CD4-positive, alpha-beta T cell treated with Interleukin-4 for 1 hour (primary cell): ENCODE measurements around the gene CPZ.

ENCODE experiments used
- DNase-seq, 2 donors: peaks; one replicate each; pipeline ENCODE4 v3.0.0-alpha.2; 2020 to 2022

The CPZ gene

DNA sequence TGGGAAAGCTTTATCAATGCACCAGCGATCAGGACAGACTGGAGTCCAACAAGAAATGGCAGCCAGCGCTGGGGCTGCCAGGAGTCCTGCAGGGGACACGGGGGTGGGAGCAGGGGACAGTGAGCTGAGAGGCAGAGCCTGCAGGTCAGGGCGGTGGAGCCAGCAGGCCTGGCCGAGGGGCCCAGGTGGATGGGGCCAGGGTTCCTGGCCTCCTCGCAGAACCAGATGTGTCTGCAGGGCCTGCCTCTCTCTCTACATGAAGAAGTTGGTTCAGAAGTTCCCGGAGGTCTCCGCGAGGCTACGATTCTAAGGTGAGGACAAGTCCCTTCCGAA, 63.6 kb downstream of the CPZ start:
- no peak for DNase-seq

DNA sequence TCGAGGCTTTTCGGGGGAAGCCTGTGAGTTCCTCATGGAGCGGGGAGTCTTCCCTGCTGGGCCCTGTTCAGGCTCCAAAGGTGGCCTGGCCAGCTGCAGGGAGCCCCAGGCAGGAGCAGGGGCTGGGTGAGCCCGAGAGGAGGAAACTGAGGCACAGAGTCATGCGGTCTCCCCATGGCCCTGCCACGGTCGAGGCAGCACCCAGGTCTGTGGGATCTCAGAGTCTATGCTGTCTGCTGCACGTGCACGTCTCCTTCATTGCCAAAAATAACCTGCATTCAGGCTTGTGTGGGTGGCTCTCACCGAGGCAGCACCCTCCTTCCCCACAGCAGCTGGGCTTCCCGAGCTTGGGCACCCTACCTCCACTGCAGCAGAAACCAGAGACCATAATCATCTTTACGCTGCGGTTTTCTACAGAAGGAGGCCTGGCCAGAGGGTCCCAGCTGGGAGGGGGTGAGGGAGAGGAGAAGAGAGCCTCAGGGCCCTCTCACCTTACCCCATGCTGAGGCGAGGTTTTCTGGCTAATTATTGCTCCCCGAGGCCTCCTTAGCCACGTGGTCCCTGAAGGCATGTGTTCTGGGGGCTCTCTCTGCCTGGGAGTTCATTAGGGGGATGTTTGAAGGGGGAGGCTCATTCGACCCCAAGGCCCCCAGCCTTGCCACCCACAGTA, 64.3 kb downstream of the CPZ start:
- DNase-seq: no peak

DNA sequence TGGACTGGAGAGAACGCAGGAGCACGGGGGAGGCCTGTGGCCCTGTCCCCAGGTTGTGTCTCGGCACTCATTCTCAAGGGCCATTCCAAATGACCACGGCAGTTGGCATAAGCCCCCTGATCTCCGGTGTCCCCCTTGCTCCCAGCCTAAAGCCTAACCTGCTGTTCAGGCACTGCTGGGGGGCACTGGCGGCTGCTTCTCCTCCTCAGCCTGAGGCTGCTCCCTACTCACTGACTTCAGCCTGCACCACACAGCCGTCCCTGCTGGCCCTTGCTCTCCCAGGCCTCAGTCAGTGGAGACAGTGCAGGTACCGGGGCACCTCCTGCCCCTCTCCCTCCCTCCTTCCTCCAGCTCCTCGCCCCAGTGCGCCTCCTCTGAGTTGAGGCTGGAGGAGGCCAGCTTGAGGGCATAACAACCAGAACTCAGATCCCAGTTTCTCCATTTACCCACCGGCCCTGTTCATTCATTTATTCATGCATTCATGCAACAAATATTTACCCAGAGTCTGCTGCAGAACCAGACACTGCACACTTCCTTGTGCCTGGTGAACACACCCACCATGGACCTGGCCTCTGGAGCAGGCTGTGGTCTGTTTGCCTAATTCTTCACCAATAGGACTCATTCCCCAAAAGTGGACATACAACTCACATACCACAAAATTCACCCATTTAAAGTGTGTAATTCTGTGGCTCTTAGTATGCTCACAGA, 65.0 kb downstream of the CPZ start:
- no peak for DNase-seq

DNA sequence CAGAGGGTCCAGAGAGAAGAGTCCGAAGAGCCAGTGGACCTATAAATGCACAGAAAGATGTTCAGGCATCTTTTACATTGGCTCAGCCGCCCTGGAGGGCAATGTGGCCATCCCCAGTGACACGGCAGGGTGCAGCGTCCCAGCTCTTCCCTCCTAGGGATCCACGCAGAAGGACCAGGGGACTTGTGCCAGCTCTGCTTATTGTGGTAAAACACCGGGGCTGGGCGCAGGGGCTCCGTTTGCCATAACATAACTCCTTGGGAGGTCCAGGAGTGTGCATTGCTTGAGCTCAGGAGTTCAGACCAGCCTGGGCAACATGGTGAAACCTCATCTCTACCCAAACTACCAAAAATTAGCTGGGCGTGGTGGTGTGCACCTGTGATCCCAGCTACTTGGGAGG, 70.2 kb downstream of the CPZ start:
- DNase-seq: no peak

DNA sequence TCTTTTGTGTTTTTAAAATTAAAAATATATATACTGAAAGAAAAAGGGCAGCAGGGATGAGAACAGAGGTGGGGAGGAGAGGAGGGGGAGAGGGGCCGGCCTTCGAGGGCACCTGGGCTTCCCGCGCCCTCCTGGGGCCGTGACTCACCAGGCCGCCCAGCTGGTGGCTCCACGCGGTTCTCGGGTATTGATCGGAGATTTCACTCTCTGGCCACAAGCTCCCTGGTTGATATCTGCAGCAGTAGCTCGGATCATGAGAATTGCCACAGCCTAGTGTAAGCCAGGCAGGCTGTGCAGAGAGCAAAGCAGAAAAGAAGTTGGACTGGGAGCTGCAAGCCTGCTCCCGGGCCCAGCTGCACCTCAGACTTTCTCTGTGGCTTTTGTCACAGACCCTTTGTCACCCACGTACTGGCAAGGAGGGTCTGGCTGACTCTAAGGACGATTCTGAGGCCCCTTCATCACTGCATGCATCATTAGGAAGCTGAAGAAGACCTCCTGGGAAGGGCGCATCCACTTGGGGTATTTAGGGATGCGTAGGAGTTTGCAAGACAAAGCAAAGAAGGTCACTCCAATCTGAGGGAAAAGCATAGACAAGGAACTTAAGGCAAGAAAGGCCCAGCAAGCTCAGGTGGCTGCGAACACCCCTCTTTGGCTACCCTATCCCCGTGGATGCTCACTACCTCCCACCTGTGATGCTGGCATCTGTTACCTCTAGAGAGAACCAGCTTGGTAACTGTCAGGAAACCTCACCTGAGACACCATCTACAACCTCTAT, 71.7 kb downstream of the CPZ start:
- no peak for DNase-seq

DNA sequence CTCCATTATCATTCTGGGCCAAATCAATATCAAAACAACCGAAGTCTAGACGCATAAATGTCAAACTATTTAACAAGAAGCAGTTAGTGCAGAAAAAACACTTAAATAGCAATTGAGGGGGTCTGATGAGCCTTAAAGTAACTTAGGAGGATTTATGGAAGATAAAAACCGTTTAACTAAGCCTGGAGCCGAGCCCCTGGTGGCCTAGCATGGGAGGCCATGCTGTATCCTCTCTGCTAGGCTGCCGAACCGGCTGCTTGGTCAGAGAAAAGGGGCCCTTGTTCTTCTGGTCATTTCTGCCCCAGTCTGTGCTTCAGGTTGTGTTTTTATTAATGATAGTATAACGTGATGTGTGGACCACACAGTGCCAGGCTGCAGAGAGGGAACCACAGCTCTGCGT, 72.4 kb downstream of the CPZ start:
- no peak for DNase-seq

DNA sequence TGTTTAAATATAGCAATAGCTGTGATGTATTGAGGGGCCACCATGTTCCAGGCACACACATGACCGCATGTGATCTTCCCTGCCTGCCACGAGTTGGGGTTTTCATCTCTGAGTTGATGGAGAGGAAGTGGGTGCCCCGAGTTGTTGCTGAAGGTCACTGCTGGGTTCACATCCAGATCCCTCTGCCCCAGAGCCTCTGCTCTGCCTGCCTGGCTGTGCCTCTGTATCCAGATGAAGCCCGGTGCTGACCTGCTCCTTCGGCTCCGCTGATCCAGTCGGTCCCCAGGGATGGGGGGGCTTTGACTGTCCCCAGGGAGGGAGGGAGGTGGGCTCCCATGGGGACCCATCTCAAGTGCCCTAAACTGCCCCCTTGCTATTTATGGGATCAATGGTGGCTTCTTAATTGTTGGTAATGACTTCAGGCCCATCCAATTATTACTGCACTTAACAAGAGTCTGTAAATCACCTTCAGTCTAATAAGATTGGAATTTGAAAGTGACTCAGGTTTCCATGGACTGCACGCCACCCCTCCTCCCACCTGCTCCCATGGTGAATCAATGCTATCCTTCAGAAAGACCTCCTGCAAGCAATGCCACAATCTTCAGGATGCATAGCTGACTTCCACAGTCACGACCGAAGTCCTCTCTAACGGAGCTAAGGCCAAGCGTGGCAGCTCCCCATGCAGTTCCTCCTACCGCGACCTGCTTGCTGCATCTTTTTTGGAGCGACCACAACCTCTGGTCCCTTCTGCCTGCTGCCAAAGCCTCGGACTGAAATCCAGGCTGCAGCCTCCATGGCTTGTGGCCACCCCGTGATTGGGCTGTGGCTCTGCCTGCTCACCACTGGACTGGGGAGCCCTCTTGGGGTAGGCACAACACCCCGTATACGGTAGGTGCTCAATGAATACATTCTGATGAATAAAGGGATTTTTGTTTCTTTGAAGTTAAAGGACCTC, 73.1 kb downstream of the CPZ start:
- no peak for DNase-seq

DNA sequence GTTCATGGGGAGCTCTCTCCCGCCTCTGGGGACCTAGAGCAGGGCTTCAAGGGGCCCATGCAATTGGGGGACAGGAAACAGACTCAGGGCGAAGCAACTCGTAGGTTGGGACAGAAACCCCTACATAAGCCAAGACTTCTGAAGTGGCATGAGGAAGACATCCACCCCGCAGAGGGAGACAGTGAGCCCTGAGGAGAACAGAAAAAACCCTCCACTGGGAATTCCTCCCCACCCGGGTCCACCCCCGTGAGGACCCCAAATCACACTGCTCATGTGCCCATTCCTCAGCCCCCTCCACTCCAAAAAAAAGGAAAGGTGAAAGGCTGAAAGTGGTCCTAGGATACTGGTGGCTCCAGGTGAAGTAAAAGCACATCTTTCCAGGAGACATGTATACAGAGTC, 74.0 kb downstream of the CPZ start:
- DNase-seq: no peak
